Fibroblast of skin of back (primary cell): Measurements from ENCODE around the gene GULP1.
"Not testable (repeated sequence)": the region's sequence is repeated elsewhere in the genome, so short reads cannot be mapped to it uniquely, and the experiment has no call there.

Experiments
- DNase-seq: peaks from one replicate; pipeline ENCODE4 v3.0.0-alpha.2; 2013

Gene GULP1

DNA sequence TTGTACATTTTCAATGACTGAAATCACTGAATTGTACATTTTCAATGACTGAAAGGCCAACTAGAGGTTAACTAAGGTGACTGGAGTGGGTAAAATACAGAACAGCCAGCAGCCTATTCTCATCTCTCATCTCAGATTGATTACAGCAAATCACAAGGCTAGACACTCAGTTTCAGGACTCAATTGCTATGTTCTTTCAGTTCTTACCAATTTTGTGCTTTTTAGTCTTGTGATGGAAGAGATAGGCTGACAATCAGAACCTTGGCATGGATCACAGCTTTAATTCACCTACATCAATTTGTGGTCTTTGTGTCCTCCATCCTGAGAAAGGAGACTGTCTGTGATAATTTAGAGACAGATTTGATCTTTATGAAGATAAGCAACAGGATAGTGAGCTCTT lies 124.7 kb downstream of the GULP1 start:
- DNase-seq, result no peak

DNA sequence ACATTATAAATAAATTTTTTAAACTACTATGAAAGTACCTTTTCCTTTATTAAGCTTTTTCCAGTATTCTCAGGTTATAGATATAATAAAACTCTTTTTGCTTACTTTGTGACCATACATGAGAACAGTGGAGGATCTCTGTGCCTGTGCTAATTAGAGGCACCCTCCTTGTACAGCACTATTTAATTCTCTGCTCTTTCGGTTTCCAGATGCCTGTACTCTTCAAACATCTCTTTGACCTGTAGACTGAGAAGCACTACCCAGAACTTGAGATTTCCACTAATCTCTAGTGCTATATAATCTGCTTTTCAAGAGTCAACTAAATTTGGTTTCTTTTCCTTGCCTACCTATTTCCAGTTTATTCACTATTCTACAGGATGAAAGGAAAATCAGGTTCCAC lies 131.1 kb downstream of the GULP1 start:
- DNase-seq, result no peak

GRCh38 chr2:188425266-188425665 lies 133.6 kb downstream of the GULP1 start:
- peak; percentile 18 for DNase-seq

DNA sequence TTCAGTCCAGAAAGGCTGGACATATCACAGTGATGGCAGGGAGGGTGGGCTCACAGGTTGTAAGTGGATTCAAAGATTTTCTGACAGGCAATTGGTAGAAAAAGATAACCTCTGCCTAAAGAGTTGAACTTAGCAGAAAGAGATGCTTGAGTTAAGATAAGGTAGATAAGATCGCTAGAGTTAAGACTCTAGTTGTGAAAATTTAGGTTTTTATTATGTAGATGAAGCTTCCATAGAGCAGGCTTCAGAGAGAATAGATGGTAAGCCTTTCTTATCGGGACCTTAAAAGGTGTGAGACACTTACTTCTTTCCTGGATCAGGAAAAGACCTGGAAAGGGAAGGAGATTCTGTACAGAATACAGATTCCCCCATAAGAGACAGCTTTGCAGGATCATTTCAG lies 134.4 kb downstream of the GULP1 start:
- DNase-seq, result no peak

DNA sequence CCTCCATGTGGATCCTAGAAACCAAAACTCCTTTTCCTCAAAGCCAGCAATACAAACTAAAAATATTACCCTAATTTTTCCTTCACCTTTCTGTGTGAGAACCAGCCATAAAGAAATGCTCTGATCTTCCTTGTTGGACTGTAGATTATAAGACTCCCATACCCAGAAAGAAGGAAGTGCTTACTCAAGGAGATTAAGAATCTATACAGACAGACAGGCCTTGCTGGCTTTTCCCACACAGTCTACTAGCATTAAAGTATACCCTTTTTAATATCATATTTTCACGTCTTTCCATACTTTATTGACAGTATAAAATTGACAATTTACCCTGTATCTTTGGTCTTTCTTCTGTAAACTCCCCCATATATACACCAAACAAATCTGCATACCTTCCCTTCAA lies 139.0 kb downstream of the GULP1 start:
- no peak for DNase-seq

DNA sequence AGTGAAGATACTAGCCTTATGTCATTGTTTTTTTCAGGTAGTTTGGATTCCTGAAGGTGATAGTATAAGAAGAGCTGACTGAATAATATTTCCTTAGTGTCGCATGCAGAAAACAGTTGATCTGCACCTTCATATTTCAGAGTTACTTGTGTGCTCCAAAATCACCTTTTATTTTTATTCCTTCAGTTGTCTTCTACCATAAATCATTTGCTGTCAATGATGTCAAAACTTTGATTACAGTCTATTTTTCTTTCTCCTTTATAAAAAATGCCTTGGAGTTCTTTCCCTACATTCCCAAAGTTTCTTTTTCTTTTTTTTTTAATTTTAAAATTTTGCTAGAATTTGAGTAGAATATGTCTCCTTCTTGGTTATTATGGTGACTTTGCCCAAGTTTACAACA lies 142.3 kb downstream of the GULP1 start:
- DNase-seq, result no peak

DNA sequence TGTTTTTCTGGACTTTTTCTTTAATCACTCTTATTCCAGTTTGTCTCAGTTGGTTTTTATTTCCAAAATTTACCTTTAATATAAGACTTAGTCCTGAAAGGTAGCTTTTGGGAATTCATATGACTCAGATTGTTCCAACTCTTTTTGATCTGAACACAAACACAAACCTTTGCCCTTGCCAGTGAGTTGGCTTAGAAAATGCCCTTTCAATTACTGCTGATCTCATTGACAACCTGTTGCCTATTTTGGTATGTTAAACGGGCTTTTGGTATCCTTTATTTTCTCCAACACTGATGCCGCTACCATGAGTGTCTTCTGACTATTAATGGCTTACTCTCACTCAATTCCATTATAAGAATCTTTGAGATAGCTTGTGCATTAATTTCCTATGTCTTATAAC lies 143.4 kb downstream of the GULP1 start:
- DNase-seq, result no peak

DNA sequence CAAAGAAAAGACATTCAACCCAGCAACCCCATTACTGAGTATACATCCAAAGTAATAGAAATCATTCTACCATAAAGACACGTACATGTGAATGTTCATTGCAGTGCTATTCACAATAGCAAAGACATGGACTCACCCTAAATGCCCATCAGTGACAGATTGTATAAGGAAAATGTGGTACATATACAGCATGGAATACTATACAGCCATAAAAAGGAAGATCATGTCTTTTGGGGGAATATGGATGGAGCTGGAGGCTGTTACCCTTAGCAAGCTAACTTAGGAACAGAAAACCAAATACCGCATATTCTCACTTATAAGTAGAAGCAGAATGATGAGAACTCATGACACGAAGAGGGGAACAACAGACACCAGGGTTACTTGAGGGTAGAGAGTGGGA lies 145.9 kb downstream of the GULP1 start:
- DNase-seq, result no peak

DNA sequence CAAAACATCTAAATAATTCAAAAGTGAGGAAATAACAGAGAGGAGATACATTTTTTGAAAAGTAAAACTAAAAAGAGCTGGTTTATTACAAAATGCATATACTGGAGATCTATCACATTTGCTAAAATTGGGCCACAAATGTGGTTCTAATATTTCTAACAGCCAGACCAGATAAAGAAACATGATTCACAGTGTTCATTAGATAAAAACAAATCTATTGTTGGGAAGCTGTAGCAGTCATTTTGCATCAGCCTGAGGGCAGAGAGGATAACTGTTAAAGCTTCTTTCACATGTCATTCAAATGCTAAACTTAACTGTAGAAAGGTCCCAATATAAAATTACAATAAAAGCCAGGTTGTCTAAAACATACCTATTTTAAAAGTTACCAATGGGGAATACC lies 148.3 kb downstream of the GULP1 start:
- no peak for DNase-seq

GRCh38 chr2:188440849-188441248 lies 149.2 kb downstream of the GULP1 start:
- DNase-seq, result no peak

DNA sequence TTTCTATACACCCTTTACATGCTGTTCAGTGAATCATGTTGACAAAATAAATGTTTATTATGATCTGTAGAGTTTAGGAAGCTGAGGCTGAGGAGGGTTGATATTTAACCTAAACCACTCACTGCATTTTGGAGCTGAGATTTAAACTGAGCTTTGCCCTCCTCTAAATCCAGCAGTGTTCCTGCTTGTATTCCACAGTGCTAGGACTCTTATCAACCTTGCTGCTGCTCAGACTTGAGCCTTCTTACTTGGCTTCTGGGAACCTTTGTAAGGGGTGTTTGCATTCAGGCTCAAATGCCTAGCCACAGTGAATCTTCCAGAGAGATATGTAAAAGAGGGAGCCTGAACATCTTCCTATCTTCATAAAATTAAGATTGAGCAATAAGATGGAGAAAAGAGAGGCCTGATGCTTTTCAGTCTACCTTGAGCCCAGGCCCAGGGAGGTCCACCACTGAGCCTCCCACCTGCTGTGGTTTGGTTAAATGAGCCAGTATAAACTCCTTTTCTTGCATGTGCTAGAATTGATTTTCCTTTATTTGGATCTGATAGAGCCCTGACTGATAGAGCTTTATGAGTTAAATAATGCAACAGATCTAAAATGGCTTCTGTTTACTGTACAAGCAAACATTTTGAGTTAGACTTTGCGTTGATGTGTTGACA lies 149.7 kb downstream of the GULP1 start:
- DNase-seq, result no peak

DNA sequence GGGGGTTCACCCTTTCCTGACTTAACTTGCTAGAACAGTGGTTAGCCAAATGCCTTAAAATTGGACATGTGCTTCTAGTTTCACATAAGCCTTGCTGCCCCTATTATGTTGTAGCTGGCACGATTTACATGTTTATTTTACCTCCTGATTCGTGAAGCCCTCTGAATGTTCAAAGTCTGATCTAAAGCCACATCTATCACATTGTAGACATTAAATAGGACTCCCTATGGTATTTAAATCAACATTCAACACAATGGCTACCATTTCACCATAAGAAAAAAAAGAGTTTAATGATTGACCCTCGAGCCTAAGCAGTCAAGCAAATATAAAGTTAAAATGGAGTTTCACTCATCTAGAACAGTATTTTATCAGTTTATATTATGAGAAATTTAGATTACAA lies 151.5 kb downstream of the GULP1 start:
- peak; percentile 16 for DNase-seq

- DNase-seq, result peak; percentile 28
Measured at GRCh38 chr2:188444106-188444835, 152.6 kb downstream of the GULP1 start.

GRCh38 chr2:188449561-188449960 lies 157.9 kb downstream of the GULP1 start:
- DNase-seq, result peak; percentile 38

GRCh38 chr2:188449971-188450370 lies 158.3 kb downstream of the GULP1 start:
- DNase-seq, result no peak

GRCh38 chr2:188450732-188451483 lies 159.2 kb downstream of the GULP1 start:
- DNase-seq, result peak; percentile 60

GRCh38 chr2:188452084-188452483 lies 160.4 kb downstream of the GULP1 start:
- DNase-seq, result no peak

- no peak for DNase-seq
Measured at GRCh38 chr2:188456114-188456909, 164.6 kb downstream of the GULP1 start.

DNA sequence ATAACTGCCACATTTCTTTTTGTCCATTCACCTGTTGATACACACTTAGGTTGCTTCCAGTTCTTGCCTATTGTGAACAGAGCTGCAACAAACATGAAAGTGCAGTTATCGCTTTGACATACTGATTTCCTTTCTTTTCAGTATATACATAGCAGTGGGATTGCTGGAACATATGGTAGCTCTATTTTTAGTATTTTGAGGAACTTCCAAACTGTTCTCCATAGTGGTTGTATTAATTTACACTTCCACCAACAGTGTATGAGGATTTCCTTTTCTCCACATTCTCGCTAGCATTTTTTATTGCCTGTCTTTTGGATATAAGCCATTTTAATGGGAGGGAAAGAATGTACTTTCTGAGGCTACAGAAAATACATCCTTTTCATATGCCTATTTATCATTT lies 167.4 kb downstream of the GULP1 start:
- no peak for DNase-seq

DNA sequence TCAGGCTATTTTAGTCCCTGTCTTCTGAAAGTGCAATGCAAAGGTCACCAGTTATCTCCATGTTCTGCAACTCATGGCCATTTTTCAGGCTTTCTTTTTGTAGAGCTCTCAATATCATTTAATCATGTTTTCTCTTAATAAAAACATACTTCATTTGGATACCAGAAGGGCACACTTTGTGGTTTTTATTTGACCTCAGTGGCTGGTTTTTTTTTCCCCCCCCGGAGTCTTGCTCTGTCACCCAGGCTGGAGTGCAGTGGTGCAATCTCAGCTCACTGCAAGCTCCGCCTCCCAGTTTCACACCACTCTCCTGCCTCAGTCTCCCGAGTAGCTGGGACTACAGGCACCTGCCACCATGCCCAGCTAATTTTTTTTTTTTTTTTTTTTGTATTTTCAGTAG lies 174.4 kb downstream of the GULP1 start:
- DNase-seq, result not testable (repeated sequence)

GRCh38 chr2:188466761-188467160 lies 175.1 kb downstream of the GULP1 start:
- no peak for DNase-seq

DNA sequence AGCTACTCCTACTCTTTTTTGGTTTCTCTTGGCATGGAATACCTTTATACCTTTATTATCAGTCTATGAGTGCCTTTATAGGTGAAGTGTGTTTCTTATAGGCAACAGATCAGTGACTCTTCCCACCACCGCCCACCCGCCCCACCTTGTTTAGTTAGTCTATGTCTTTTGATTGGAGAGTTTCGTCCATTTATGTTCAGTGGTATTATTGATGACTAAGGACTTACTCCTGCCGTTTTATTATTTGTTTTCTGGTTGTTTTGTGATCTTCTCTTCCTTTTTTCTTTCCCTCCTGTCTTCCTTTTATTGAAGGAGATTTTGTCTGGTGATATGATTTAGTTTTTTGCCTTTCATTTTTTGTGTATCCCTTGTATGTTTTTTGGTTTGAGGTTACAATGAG lies 179.5 kb downstream of the GULP1 start:
- DNase-seq, result no peak

DNA sequence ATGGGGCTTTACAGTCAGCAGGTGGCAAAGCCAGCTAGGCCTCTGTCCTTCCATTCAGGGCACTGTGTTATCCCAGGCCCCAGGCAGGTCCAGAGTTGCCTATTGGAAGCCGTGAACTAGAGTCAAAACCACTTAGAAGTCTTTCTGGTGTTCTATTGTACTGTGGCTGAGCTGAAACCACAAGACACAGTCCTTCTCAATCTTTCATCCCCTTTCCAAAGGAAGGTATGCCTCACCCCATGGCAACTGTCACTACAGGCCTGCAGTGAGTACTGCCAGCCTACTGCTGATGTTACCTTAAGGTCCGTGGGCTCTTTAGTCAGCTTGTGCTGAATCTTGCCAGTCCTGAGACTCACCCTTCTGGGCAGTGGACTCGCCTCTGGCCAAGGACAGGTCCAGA lies 181.6 kb downstream of the GULP1 start:
- no peak for DNase-seq
